Measurements from ENCODE around the gene ROMO1.
"Not testable (repeated sequence)": the region's sequence is repeated elsewhere in the genome, so short reads cannot be mapped to it uniquely, and the experiment has no call there.

The ROMO1 gene

GRCh38 chr20:35704514-35705261, 5.5 kb downstream of the ROMO1 start:
- Histone ChIP-seq H3K4me3 (ENCODE audit: low read depth in 1 of 2, low read length in 2 of 2) (no peak overlapping the region), H3K27ac (ENCODE audit: low read depth, low read length) (no peak overlapping the region), H3K9ac (ENCODE audit: low read length) (no peak overlapping the region), H3K36me3 (ENCODE audit: insufficient read depth, low read length) (peaks cover 52% of the 10 kb centered on the region), H3K4me1 (ENCODE audit: insufficient read depth, low read length) (peaks cover 12% of the 10 kb centered on the region), H3K9me3 (ENCODE audit: low read length) (no peaks in the 10 kb centered on the region), H3K27me3 (ENCODE audit: control insufficient read depth in 1 of 2, insufficient read depth in 2 of 2, low read length in 2 of 2) (no peaks in the 10 kb centered on the region)

DNA sequence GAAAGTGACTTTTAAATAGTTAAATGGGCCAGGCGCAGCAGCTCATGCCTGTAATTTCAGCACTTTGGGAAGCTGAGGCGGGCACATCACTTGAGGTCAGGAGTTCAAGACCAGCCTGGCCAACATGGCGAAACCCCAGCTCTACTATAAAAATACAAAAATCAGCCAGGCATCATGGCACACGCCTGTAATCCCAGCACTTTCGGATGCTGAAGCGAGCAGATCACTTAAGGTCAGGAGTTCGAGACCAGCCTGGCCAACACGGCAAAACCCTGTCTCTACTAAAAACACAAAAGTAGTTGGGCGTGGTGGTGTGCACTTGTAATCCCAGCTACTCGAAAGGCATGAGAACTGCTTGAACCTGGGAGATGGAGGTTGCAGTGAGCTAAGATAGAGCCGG, 6.7 kb downstream of the ROMO1 start:
- H3K4me1 ChIP-seq (ENCODE audit: insufficient read depth, low read length) = peaks cover 16% of the 10 kb centered on the region
- H3K9ac ChIP-seq (ENCODE audit: low read length); H3K27me3 ChIP-seq (ENCODE audit: control insufficient read depth in 1 of 2, insufficient read depth in 2 of 2, low read length in 2 of 2); H3K27ac ChIP-seq (ENCODE audit: low read depth, low read length); H3K4me3 ChIP-seq (ENCODE audit: low read depth in 1 of 2, low read length in 2 of 2); H3K9me3 ChIP-seq (ENCODE audit: low read length): not testable (repeated sequence)
- H3K36me3 ChIP-seq (ENCODE audit: insufficient read depth, low read length) = peaks cover 64% of the 10 kb centered on the region

DNA sequence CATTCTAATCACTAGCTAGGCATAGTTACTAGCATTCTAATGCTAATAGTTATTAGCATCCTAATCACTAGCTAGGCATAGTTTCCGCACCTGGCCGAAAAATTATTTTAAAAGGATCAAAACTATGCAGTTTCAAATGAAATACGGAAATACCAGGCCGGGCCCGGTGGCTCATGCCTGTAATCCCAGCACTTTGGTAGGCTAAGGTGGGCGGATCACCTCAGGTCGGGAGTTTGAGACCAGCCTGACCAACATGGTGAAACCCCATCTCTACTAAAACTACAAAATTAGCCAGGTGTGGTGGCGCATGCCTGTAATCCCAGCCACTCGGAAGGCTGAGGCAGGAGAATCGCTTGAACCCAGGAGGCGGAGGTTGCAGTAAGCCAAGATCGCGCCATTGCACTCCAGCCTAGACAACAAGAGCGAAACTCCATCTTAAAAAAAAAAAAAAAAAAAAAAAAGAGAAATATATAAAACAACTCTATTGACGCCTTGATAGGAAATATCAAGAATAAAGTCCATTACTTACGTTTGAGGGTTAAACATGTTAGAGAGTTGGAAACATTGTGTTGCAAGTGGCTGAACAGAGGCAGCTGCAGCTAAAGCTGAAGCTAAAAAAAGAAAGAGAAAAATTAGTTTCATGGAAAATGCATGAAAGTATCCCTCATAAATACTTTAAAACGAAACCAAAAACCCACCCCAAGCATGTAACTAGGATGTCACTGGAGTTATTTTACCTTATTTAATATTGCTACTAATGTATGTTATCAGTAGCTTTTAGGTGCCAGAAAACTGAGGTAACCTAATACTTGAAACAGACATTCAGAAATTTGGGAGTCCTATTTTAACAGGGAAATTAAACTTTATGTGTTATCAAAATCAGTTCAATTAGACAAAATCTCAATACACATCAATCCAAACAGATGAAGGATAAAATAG, 7.7 kb downstream of the ROMO1 start:
- H3K9ac ChIP-seq (ENCODE audit: low read length); H3K4me3 ChIP-seq (ENCODE audit: low read depth in 1 of 2, low read length in 2 of 2); H3K27ac ChIP-seq (ENCODE audit: low read depth, low read length); H3K27me3 ChIP-seq (ENCODE audit: control insufficient read depth in 1 of 2, insufficient read depth in 2 of 2, low read length in 2 of 2); H3K9me3 ChIP-seq (ENCODE audit: low read length): not testable (repeated sequence)
- Histone ChIP-seq H3K4me1 (ENCODE audit: insufficient read depth, low read length) (peaks cover 20% of the 10 kb centered on the region), H3K36me3 (ENCODE audit: insufficient read depth, low read length) (peaks cover 72% of the 10 kb centered on the region)

DNA sequence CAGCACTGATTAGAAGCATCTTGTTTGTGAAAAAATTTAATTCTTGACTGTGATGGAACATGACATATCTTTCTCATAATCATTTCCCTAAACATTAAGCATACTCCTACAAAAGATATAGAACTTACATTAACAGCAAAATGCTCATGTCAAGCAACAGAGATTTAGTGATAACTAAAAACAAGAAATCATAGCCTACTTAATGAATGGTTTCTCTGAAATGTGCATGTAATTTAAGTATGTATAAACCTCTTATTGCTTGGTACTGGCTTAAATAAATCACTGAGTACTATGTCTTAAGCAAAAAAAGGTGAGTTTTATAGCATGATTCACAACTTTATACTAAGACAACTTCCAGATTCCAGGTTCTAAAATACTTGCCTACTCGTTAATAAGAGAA, 9.3 kb downstream of the ROMO1 start:
- Histone ChIP-seq H3K9ac (ENCODE audit: low read length) (no peak overlapping the region), H3K27me3 (ENCODE audit: control insufficient read depth in 1 of 2, insufficient read depth in 2 of 2, low read length in 2 of 2) (no peaks in the 10 kb centered on the region), H3K27ac (ENCODE audit: low read depth, low read length) (no peak overlapping the region), H3K4me3 (ENCODE audit: low read depth in 1 of 2, low read length in 2 of 2) (no peak overlapping the region), H3K9me3 (ENCODE audit: low read length) (no peaks in the 10 kb centered on the region), H3K4me1 (ENCODE audit: insufficient read depth, low read length) (peaks cover 20% of the 10 kb centered on the region), H3K36me3 (ENCODE audit: insufficient read depth, low read length) (peaks cover 70% of the 10 kb centered on the region)

- Histone ChIP-seq H3K9me3 (ENCODE audit: low read length) (no peaks in the 10 kb centered on the region), H3K27ac (ENCODE audit: low read depth, low read length) (no peak overlapping the region), H3K27me3 (ENCODE audit: control insufficient read depth in 1 of 2, insufficient read depth in 2 of 2, low read length in 2 of 2) (no peaks in the 10 kb centered on the region), H3K36me3 (ENCODE audit: insufficient read depth, low read length) (peaks cover 70% of the 10 kb centered on the region), H3K4me1 (ENCODE audit: insufficient read depth, low read length) (peaks cover 20% of the 10 kb centered on the region), H3K4me3 (ENCODE audit: low read depth in 1 of 2, low read length in 2 of 2) (no peak overlapping the region), H3K9ac (ENCODE audit: low read length) (no peak overlapping the region)
These were observed 10.1 kb downstream of the ROMO1 start for GRCh38 chr20:35709259-35709658.

DNA sequence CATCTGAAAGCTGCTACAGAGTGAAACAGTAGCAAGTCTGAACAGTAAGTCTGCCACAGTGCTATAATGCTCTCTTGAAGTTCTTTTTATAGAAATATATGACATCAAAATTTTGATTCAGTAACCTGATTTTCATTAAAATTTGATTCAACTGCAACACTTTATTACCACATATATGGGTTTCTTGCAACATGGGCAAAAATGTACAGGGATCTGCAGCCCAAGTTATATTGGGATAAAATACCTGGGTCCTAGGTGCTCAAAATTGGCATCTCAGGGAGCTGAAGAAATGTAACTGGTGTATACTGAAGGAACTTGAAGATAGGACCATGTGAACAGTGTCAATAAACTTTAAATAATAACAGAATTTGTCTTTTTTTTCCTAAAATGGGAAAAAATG, 10.8 kb downstream of the ROMO1 start:
- no peak overlapping the region for H3K9ac ChIP-seq (ENCODE audit: low read length)

GRCh38 chr20:35710884-35711587, 11.8 kb downstream of the ROMO1 start:
- Histone ChIP-seq H3K4me1 (ENCODE audit: insufficient read depth, low read length) (peaks cover 20% of the 10 kb centered on the region), H3K27ac (ENCODE audit: low read depth, low read length) (no peak overlapping the region), H3K9me3 (ENCODE audit: low read length) (no peaks in the 10 kb centered on the region)

More for the DNA sequence above, 10.8 kb downstream of the ROMO1 start:
- Histone ChIP-seq H3K27me3 (ENCODE audit: control insufficient read depth in 1 of 2, insufficient read depth in 2 of 2, low read length in 2 of 2) (no peaks in the 10 kb centered on the region), H3K36me3 (ENCODE audit: insufficient read depth, low read length) (peaks cover 66% of the 10 kb centered on the region), H3K27ac (ENCODE audit: low read depth, low read length) (no peak overlapping the region), H3K4me1 (ENCODE audit: insufficient read depth, low read length) (peaks cover 20% of the 10 kb centered on the region), H3K4me3 (ENCODE audit: low read depth in 1 of 2, low read length in 2 of 2) (no peak overlapping the region), H3K9me3 (ENCODE audit: low read length) (no peaks in the 10 kb centered on the region)

GRCh38 chr20:35711588-35712209, 12.5 kb downstream of the ROMO1 start:
- peaks cover 68% of the 10 kb centered on the region for H3K36me3 ChIP-seq (ENCODE audit: insufficient read depth, low read length)
- H3K9me3 ChIP-seq (ENCODE audit: low read length) = no peaks in the 10 kb centered on the region
- no peak overlapping the region for H3K9ac ChIP-seq (ENCODE audit: low read length)
- no peak overlapping the region for H3K27ac ChIP-seq (ENCODE audit: low read depth, low read length)
- H3K4me1 ChIP-seq (ENCODE audit: insufficient read depth, low read length) = peaks cover 20% of the 10 kb centered on the region
- H3K27me3 ChIP-seq (ENCODE audit: control insufficient read depth in 1 of 2, insufficient read depth in 2 of 2, low read length in 2 of 2) = no peaks in the 10 kb centered on the region
- no peak overlapping the region for H3K4me3 ChIP-seq (ENCODE audit: low read depth in 1 of 2, low read length in 2 of 2)

More at GRCh38 chr20:35710884-35711587, 11.8 kb downstream of the ROMO1 start:
- Histone ChIP-seq H3K4me3 (ENCODE audit: low read depth in 1 of 2, low read length in 2 of 2) (no peak overlapping the region), H3K9ac (ENCODE audit: low read length) (no peak overlapping the region), H3K27me3 (ENCODE audit: control insufficient read depth in 1 of 2, insufficient read depth in 2 of 2, low read length in 2 of 2) (no peaks in the 10 kb centered on the region), H3K36me3 (ENCODE audit: insufficient read depth, low read length) (peaks cover 68% of the 10 kb centered on the region)

DNA sequence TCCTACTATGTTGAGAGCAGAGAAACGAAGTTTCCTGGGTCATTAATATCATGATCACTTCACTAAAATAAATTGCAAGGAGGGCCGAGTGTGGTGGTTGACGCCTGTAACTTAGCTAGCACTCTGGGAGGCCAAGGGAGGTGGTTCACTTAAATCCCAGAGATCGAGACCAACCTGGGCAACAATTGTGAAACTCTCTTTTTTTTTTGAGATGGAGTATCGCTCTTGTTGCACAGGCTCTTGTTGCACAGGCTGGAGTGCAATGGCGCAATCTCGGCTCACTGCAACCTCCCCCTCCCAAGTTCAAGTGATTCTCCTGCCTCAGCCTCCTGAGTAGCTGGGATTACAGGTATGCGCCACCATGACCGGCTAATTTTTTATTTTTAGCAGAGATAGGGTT, 13.9 kb downstream of the ROMO1 start:
- not testable (repeated sequence) for H3K9ac ChIP-seq (ENCODE audit: low read length); H3K9me3 ChIP-seq (ENCODE audit: low read length); H3K27ac ChIP-seq (ENCODE audit: low read depth, low read length); H3K27me3 ChIP-seq (ENCODE audit: control insufficient read depth in 1 of 2, insufficient read depth in 2 of 2, low read length in 2 of 2); H3K4me3 ChIP-seq (ENCODE audit: low read depth in 1 of 2, low read length in 2 of 2)
- peaks cover 20% of the 10 kb centered on the region for H3K4me1 ChIP-seq (ENCODE audit: insufficient read depth, low read length)
- H3K36me3 ChIP-seq (ENCODE audit: insufficient read depth, low read length) = peaks cover 82% of the 10 kb centered on the region

GRCh38 chr20:35714127-35714526, 14.9 kb downstream of the ROMO1 start:
- Histone ChIP-seq H3K27ac (ENCODE audit: low read depth, low read length) (no peak overlapping the region), H3K4me3 (ENCODE audit: low read depth in 1 of 2, low read length in 2 of 2) (no peak overlapping the region), H3K9me3 (ENCODE audit: low read length) (no peaks in the 10 kb centered on the region), H3K9ac (ENCODE audit: low read length) (no peak overlapping the region), H3K27me3 (ENCODE audit: control insufficient read depth in 1 of 2, insufficient read depth in 2 of 2, low read length in 2 of 2) (no peaks in the 10 kb centered on the region), H3K4me1 (ENCODE audit: insufficient read depth, low read length) (peaks cover 18% of the 10 kb centered on the region), H3K36me3 (ENCODE audit: insufficient read depth, low read length) (peaks cover 91% of the 10 kb centered on the region)

DNA sequence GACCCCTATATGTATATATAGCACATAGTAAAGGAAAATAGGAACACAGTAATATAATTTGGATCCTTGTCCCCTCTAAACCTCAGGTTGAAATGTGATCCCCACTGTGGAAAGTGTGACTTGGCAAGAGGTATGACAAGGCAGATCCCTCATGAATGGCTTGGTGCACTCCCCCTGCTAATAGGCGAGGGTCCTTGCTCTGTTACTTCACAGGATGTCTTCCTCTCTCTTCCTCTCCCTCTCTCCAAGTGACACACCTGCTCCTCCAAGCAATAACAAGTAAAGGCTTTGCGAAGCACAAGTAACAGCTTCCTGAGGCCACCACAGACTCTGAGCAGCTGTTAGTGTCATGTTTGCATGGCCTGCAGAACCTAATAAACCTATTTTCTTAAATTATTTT, 16.4 kb downstream of the ROMO1 start:
- Histone ChIP-seq H3K27me3 (ENCODE audit: control insufficient read depth in 1 of 2, insufficient read depth in 2 of 2, low read length in 2 of 2) (no peaks in the 10 kb centered on the region), H3K9me3 (ENCODE audit: low read length) (no peaks in the 10 kb centered on the region), H3K36me3 (ENCODE audit: insufficient read depth, low read length) (peaks cover 89% of the 10 kb centered on the region), H3K27ac (ENCODE audit: low read depth, low read length) (no peak overlapping the region), H3K4me1 (ENCODE audit: insufficient read depth, low read length) (peaks cover 6% of the 10 kb centered on the region), H3K9ac (ENCODE audit: low read length) (no peak overlapping the region), H3K4me3 (ENCODE audit: low read depth in 1 of 2, low read length in 2 of 2) (no peak overlapping the region)
